Peyer's patch (tissue), 4 donors: ENCODE measurements around the gene ATAD3C.

Source experiments
- CTCF ChIP-seq, 6 experiments: fragments of 450-650 bp in 4 of 6; fragments of 200-600 bp in 2 of 6; sonication (generic) in 1 of 6; IDR thresholded peaks; one replicate each; pipeline ENCODE4 v1.5.1; 2017 to 2019; ENCODE audit warnings: antibody characterized with exemption in 6 of 6, mild to moderate bottlenecking in 3 of 6, moderate library complexity in 1 of 6
- POLR2A ChIP-seq, 2 donors: fragments of 450-650 bp; IDR thresholded peaks; one replicate each; pipeline ENCODE4 v1.5.1; 2017; ENCODE audit warnings: antibody characterized with exemption in 2 of 2, mild to moderate bottlenecking in 2 of 2, moderate library complexity in 2 of 2

GRCh38 chr1:1461721-1462317 is 12.3 kb downstream of the ATAD3C start:
- no peak for TF ChIP-seq POLR2A (IDR thresholded peaks at IDR 0.05)
- no peak for TF ChIP-seq CTCF (IDR thresholded peaks at IDR 0.05)
